Measurements from ENCODE around the gene LMNA.

GRCh38 chr1:156167536-156167935 lies 53.0 kb downstream of the LMNA start:
- no peak for TF ChIP-seq CTCF (IDR thresholded peaks at IDR 0.05; ENCODE audit: insufficient read depth, low read length)
- TF ChIP-seq, protein P1, sequence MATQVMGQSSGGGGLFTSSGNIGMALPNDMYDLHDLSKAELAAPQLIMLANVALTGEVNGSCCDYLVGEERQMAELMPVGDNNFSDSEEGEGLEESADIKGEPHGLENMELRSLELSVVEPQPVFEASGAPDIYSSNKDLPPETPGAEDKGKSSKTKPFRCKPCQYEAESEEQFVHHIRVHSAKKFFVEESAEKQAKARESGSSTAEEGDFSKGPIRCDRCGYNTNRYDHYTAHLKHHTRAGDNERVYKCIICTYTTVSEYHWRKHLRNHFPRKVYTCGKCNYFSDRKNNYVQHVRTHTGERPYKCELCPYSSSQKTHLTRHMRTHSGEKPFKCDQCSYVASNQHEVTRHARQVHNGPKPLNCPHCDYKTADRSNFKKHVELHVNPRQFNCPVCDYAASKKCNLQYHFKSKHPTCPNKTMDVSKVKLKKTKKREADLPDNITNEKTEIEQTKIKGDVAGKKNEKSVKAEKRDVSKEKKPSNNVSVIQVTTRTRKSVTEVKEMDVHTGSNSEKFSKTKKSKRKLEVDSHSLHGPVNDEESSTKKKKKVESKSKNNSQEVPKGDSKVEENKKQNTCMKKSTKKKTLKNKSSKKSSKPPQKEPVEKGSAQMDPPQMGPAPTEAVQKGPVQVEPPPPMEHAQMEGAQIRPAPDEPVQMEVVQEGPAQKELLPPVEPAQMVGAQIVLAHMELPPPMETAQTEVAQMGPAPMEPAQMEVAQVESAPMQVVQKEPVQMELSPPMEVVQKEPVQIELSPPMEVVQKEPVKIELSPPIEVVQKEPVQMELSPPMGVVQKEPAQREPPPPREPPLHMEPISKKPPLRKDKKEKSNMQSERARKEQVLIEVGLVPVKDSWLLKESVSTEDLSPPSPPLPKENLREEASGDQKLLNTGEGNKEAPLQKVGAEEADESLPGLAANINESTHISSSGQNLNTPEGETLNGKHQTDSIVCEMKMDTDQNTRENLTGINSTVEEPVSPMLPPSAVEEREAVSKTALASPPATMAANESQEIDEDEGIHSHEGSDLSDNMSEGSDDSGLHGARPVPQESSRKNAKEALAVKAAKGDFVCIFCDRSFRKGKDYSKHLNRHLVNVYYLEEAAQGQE (IDR thresholded peaks at IDR 0.05; ENCODE audit: insufficient replicate concordance, low read depth) = no peak
- TF ChIP-seq POLR2AphosphoS5 (IDR thresholded peaks at IDR 0.05; ENCODE audit: low read depth) = no peak
